WTC11 (cell line): ENCODE measurements around the gene NACC2. TPM values are rescaled to one million over a fixed set of nuclear protein-coding genes. Genes with fewer than 3 reads are reported as not detected.

ENCODE experiments used
- ATAC-seq: fragments of 200-7000 bp; cut with Tn5 transposase; 2 replicates; pipeline ENCODE4 v1.10.0; 2021; ENCODE audit warnings: mild to moderate bottlenecking, moderate library complexity
- CTCF ChIA-PET: fragments of 300-600 bp; sonication (Branson Sonifier 250); formaldehyde crosslinking; loops from one replicate; lab custom pipeline; 2021; ENCODE audit warnings: antibody characterized with exemption; lab: Charles Lee
- POLR2A ChIA-PET: fragments of 350-600 bp; sonication (Branson Sonifier 250); formaldehyde crosslinking; loops from one replicate; lab custom pipeline; 2021; ENCODE audit warnings: antibody characterized with exemption; lab: Charles Lee
- DNase-seq: peaks from one replicate; pipeline ENCODE4 v3.0.0; 2021; ENCODE audit warnings: low spot score
- H3K27ac Mint-ChIP-seq: 2 replicates; pipeline ENCODE4 v1.8.0; 2021; ENCODE audit warnings: mixed read lengths
- H3K27me3 Mint-ChIP-seq: 2 replicates; pipeline ENCODE4 v1.8.0; 2021; ENCODE audit warnings: low read depth, mild to moderate bottlenecking, moderate library complexity, mixed read lengths
- H3K36me3 Mint-ChIP-seq: 2 replicates; pipeline ENCODE4 v1.8.0; 2021; ENCODE audit warnings: mixed read lengths
- H3K4me1 Mint-ChIP-seq: 2 replicates; pipeline ENCODE4 v1.8.0; 2022; ENCODE audit warnings: mixed read lengths
- H3K4me3 Mint-ChIP-seq: 2 replicates; pipeline ENCODE4 v1.8.0; 2021; ENCODE audit warnings: mild to moderate bottlenecking, moderate library complexity, mixed read lengths
- H3K9me3 Mint-ChIP-seq: 2 replicates; pipeline ENCODE4 v1.8.0; 2021; ENCODE audit warnings: mixed read lengths
- CBFB ChIP-seq: sonication (generic); formaldehyde crosslinking; IDR thresholded peaks from 2 replicates; pipeline ENCODE4 v1.8.1; 2022; ENCODE audit warnings: mild to moderate bottlenecking, low read depth, missing genetic modification reagents
- CREM ChIP-seq: sonication (generic); formaldehyde crosslinking; IDR thresholded peaks from 2 replicates; pipeline ENCODE4 v1.8.1; 2022; ENCODE audit warnings: mild to moderate bottlenecking, missing genetic modification reagents, moderate library complexity
- ETV6 ChIP-seq: sonication (generic); formaldehyde crosslinking; IDR thresholded peaks from 2 replicates; pipeline ENCODE4 v1.8.1; 2022; ENCODE audit warnings: mild to moderate bottlenecking, missing genetic modification reagents
- GABPB1 ChIP-seq: sonication (generic); formaldehyde crosslinking; IDR thresholded peaks from 2 replicates; pipeline ENCODE4 v1.8.1; 2023; ENCODE audit warnings: mild to moderate bottlenecking, missing genetic modification reagents
- GTF2I ChIP-seq: fragments of 250-450 bp; sonication (Bioruptor Pico); conservative IDR thresholded peaks from 2 replicates; pipeline ENCODE4 v1.4.0; 2021; ENCODE audit warnings: mild to moderate bottlenecking
- KAT7 ChIP-seq: sonication (generic); formaldehyde crosslinking; IDR thresholded peaks from 2 replicates; pipeline ENCODE4 v1.8.1; 2023; ENCODE audit warnings: missing genetic modification reagents, mild to moderate bottlenecking, borderline replicate concordance
- NFYB ChIP-seq: sonication (generic); formaldehyde crosslinking; conservative IDR thresholded peaks from 2 replicates; pipeline ENCODE4 v1.8.0; 2022; ENCODE audit warnings: low read depth, missing genetic modification reagents
- NR1H2 ChIP-seq: sonication (generic); formaldehyde crosslinking; IDR thresholded peaks from 2 replicates; pipeline ENCODE4 v1.9.0; 2021; ENCODE audit warnings: mild to moderate bottlenecking, moderate library complexity, missing genetic modification reagents
- TP53 ChIP-seq: sonication (generic); formaldehyde crosslinking; IDR thresholded peaks from 2 replicates; pipeline ENCODE4 v1.8.1; 2023; ENCODE audit warnings: mild to moderate bottlenecking, missing genetic modification reagents
- ZNF416 ChIP-seq: fragments of 250-450 bp; sonication (Bioruptor Pico); IDR thresholded peaks from 2 replicates; pipeline ENCODE4 v1.9.0; 2021; ENCODE audit warnings: mild to moderate bottlenecking, inconsistent platforms
- total RNA-seq: library from RNA; stranded (reverse); gene quantifications from 3 replicates; pipeline ENCODE4 v1.2.3, GENCODE V29; 2021
- TF ChIP-seq, protein P1 (sequence below): sonication (generic); formaldehyde crosslinking; IDR thresholded peaks from 2 replicates; pipeline ENCODE4 v1.8.1; 2023; ENCODE audit warnings: mild to moderate bottlenecking, missing genetic modification reagents, moderate library complexity
- TF ChIP-seq, protein P2 (sequence below): sonication (generic); formaldehyde crosslinking; IDR thresholded peaks from 2 replicates; pipeline ENCODE4 v1.8.1; 2022; ENCODE audit warnings: mild to moderate bottlenecking, missing genetic modification reagents, moderate library complexity, borderline replicate concordance
- TF ChIP-seq, protein P3 (sequence below): sonication (generic); formaldehyde crosslinking; IDR thresholded peaks from 2 replicates; pipeline ENCODE4 v1.8.1; 2023; ENCODE audit warnings: mild to moderate bottlenecking, missing genetic modification reagents
- TF ChIP-seq, protein P4 (sequence below): sonication (generic); formaldehyde crosslinking; IDR thresholded peaks from 2 replicates; pipeline ENCODE4 v1.8.0; 2022; ENCODE audit warnings: mild to moderate bottlenecking, missing genetic modification reagents
- TF ChIP-seq, protein P5 (sequence below): fragments of 250-450 bp; sonication (Bioruptor Pico); conservative IDR thresholded peaks from 2 replicates; pipeline ENCODE4 v1.9.0; 2021; ENCODE audit warnings: mild to moderate bottlenecking
- TF ChIP-seq, protein P6 (sequence below): sonication (generic); formaldehyde crosslinking; IDR thresholded peaks from 2 replicates; pipeline ENCODE4 v1.8.0; 2022; ENCODE audit warnings: mild to moderate bottlenecking, missing genetic modification reagents
- TF ChIP-seq, protein P7 (sequence below): fragments of 200-600 bp; IDR thresholded peaks from 2 replicates; pipeline ENCODE4 v1.8.0; 2022; ENCODE audit warnings: antibody characterized with exemption
- TF ChIP-seq, protein P8 (sequence below): sonication (generic); formaldehyde crosslinking; IDR thresholded peaks from 2 replicates; pipeline ENCODE4 v1.8.1; 2023; ENCODE audit warnings: mild to moderate bottlenecking, missing genetic modification reagents
- TF ChIP-seq, protein P9 (sequence below): fragments of 250-450 bp; sonication (Bioruptor Pico); IDR thresholded peaks from 2 replicates; pipeline ENCODE4 v1.9.0; 2021; ENCODE audit warnings: moderate library complexity, mild to moderate bottlenecking, inconsistent platforms, borderline replicate concordance
- TF ChIP-seq, protein P10 (sequence below): sonication (generic); formaldehyde crosslinking; IDR thresholded peaks from 2 replicates; pipeline ENCODE4 v1.8.1; 2023; ENCODE audit warnings: mild to moderate bottlenecking, missing genetic modification reagents, borderline replicate concordance

NACC2 gene
- total RNA-seq, 1 experiment from 2014 or later: 17.1 TPM

DNA sequence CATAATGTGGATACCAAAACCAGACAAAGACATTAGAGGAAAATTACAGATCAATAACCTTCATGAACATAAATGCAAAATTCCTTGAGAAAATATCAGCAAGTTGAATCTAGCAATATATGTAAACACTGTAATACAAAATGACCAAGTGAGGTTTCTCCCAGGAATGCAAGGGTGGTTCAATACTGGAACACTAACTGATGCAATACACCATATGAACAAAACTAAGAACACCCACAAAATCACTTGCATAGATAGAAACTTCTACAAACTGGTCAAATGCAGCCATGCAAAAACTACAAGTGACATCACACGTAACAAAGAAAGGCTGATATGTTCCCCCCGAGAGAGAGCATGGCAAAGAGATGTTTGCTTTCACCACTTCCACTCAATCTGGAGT lies 55.6 kb downstream of the NACC2 start:
- Mint-ChIP-seq H3K27ac (no peak overlapping the region), H3K9me3 (peaks cover 25% of the 10 kb centered on the region), H3K36me3 (peaks cover 26% of the 10 kb centered on the region), H3K4me3 (no peak overlapping the region), H3K27me3 (no peaks in the 10 kb centered on the region), H3K4me1 (no peaks in the 10 kb centered on the region)
- ATAC-seq (no peak), DNase-seq (no peak)
- CTCF ChIA-PET: no interaction called here
- TF ChIP-seq CBFB (CRISPR knock-in tag) (no peak), NFYB (CRISPR knock-in tag) (no peak), CREM (CRISPR knock-in tag) (no peak), ETV6 (CRISPR knock-in tag) (no peak), ZNF416 (CRISPR knock-in tag) (no peak), TP53 (CRISPR knock-in tag) (no peak), GABPB1 (CRISPR knock-in tag) (no peak), GTF2I (no peak), KAT7 (no peak), NR1H2 (CRISPR knock-in tag) (no peak)
- TF ChIP-seq, protein P1, sequence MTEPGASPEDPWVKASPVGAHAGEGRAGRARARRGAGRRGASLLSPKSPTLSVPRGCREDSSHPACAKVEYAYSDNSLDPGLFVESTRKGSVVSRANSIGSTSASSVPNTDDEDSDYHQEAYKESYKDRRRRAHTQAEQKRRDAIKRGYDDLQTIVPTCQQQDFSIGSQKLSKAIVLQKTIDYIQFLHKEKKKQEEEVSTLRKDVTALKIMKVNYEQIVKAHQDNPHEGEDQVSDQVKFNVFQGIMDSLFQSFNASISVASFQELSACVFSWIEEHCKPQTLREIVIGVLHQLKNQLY: no peak
- TF ChIP-seq, protein P2, sequence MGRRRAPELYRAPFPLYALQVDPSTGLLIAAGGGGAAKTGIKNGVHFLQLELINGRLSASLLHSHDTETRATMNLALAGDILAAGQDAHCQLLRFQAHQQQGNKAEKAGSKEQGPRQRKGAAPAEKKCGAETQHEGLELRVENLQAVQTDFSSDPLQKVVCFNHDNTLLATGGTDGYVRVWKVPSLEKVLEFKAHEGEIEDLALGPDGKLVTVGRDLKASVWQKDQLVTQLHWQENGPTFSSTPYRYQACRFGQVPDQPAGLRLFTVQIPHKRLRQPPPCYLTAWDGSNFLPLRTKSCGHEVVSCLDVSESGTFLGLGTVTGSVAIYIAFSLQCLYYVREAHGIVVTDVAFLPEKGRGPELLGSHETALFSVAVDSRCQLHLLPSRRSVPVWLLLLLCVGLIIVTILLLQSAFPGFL (CRISPR knock-in tag): no peak
- TF ChIP-seq, protein P3, sequence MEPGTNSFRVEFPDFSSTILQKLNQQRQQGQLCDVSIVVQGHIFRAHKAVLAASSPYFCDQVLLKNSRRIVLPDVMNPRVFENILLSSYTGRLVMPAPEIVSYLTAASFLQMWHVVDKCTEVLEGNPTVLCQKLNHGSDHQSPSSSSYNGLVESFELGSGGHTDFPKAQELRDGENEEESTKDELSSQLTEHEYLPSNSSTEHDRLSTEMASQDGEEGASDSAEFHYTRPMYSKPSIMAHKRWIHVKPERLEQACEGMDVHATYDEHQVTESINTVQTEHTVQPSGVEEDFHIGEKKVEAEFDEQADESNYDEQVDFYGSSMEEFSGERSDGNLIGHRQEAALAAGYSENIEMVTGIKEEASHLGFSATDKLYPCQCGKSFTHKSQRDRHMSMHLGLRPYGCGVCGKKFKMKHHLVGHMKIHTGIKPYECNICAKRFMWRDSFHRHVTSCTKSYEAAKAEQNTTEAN: no peak
- TF ChIP-seq, protein P4, sequence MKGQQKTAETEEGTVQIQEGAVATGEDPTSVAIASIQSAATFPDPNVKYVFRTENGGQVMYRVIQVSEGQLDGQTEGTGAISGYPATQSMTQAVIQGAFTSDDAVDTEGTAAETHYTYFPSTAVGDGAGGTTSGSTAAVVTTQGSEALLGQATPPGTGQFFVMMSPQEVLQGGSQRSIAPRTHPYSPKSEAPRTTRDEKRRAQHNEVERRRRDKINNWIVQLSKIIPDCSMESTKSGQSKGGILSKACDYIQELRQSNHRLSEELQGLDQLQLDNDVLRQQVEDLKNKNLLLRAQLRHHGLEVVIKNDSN: no peak
- TF ChIP-seq, protein P5, sequence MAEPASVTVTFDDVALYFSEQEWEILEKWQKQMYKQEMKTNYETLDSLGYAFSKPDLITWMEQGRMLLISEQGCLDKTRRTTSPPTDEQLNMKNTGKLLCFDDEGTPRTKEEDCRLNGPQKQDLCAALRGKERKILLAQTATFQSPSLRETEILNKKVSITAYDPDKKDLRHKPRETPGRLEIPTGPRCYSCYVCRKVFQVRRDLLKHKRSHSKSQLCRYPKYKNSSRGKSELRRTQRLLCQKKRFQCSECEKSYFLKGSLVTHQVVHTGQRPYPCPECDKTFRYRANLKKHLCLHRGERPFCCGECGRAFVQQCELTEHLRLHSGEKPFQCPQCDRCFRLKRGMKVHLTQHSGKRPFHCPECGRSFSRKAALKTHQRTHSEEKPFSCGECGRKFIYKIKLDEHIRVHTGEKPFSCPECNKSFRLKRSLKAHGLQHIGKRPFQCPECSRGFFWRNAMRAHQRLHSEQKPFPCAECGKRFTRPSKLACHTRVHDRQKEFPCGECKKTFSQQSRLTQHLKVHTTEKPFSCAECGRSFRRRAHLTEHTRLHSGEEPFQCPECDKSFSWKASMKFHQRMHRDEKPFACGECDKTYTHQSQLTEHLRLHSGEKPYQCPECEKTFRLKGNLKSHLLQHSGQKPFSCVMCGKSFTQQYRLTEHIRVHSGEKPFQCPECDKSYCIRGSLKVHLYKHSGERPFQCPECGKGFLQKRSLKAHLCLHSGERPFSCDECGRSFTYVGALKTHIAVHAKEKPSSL (CRISPR knock-in tag): no peak
- TF ChIP-seq, protein P6, sequence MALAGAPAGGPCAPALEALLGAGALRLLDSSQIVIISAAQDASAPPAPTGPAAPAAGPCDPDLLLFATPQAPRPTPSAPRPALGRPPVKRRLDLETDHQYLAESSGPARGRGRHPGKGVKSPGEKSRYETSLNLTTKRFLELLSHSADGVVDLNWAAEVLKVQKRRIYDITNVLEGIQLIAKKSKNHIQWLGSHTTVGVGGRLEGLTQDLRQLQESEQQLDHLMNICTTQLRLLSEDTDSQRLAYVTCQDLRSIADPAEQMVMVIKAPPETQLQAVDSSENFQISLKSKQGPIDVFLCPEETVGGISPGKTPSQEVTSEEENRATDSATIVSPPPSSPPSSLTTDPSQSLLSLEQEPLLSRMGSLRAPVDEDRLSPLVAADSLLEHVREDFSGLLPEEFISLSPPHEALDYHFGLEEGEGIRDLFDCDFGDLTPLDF (CRISPR knock-in tag): no peak
- TF ChIP-seq, protein P7, sequence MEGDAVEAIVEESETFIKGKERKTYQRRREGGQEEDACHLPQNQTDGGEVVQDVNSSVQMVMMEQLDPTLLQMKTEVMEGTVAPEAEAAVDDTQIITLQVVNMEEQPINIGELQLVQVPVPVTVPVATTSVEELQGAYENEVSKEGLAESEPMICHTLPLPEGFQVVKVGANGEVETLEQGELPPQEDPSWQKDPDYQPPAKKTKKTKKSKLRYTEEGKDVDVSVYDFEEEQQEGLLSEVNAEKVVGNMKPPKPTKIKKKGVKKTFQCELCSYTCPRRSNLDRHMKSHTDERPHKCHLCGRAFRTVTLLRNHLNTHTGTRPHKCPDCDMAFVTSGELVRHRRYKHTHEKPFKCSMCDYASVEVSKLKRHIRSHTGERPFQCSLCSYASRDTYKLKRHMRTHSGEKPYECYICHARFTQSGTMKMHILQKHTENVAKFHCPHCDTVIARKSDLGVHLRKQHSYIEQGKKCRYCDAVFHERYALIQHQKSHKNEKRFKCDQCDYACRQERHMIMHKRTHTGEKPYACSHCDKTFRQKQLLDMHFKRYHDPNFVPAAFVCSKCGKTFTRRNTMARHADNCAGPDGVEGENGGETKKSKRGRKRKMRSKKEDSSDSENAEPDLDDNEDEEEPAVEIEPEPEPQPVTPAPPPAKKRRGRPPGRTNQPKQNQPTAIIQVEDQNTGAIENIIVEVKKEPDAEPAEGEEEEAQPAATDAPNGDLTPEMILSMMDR: no peak
- TF ChIP-seq, protein P8, sequence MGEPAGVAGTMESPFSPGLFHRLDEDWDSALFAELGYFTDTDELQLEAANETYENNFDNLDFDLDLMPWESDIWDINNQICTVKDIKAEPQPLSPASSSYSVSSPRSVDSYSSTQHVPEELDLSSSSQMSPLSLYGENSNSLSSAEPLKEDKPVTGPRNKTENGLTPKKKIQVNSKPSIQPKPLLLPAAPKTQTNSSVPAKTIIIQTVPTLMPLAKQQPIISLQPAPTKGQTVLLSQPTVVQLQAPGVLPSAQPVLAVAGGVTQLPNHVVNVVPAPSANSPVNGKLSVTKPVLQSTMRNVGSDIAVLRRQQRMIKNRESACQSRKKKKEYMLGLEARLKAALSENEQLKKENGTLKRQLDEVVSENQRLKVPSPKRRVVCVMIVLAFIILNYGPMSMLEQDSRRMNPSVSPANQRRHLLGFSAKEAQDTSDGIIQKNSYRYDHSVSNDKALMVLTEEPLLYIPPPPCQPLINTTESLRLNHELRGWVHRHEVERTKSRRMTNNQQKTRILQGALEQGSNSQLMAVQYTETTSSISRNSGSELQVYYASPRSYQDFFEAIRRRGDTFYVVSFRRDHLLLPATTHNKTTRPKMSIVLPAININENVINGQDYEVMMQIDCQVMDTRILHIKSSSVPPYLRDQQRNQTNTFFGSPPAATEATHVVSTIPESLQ (CRISPR knock-in tag): no peak
- TF ChIP-seq, protein P9, sequence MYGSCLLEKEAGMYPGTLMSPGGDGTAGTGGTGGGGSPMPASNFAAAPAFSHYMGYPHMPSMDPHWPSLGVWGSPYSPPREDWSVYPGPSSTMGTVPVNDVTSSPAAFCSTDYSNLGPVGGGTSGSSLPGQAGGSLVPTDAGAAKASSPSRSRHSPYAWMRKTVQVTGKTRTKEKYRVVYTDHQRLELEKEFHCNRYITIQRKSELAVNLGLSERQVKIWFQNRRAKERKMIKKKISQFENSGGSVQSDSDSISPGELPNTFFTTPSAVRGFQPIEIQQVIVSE (CRISPR knock-in tag): no peak
- TF ChIP-seq, protein P10, sequence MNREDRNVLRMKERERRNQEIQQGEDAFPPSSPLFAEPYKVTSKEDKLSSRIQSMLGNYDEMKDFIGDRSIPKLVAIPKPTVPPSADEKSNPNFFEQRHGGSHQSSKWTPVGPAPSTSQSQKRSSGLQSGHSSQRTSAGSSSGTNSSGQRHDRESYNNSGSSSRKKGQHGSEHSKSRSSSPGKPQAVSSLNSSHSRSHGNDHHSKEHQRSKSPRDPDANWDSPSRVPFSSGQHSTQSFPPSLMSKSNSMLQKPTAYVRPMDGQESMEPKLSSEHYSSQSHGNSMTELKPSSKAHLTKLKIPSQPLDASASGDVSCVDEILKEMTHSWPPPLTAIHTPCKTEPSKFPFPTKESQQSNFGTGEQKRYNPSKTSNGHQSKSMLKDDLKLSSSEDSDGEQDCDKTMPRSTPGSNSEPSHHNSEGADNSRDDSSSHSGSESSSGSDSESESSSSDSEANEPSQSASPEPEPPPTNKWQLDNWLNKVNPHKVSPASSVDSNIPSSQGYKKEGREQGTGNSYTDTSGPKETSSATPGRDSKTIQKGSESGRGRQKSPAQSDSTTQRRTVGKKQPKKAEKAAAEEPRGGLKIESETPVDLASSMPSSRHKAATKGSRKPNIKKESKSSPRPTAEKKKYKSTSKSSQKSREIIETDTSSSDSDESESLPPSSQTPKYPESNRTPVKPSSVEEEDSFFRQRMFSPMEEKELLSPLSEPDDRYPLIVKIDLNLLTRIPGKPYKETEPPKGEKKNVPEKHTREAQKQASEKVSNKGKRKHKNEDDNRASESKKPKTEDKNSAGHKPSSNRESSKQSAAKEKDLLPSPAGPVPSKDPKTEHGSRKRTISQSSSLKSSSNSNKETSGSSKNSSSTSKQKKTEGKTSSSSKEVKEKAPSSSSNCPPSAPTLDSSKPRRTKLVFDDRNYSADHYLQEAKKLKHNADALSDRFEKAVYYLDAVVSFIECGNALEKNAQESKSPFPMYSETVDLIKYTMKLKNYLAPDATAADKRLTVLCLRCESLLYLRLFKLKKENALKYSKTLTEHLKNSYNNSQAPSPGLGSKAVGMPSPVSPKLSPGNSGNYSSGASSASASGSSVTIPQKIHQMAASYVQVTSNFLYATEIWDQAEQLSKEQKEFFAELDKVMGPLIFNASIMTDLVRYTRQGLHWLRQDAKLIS: no peak
- POLR2A ChIA-PET: no interaction called here
